K562 (cell line): ENCODE measurements around the gene NADK. TPM values are rescaled to one million over a fixed set of nuclear protein-coding genes. Genes with fewer than 3 reads are reported as not detected.
A peak's percentile ranks its signal among the peaks of the same experiment; 100 is the strongest.

Experiments
- ATF7 ChIP-seq: fragments of 450-650 bp; IDR thresholded peaks from 2 replicates; pipeline ENCODE4 v1.7.1; 2014; ENCODE audit warnings: mild to moderate bottlenecking, moderate library complexity
- CBX8 ChIP-seq: fragments of 200-600 bp; sonication (generic); IDR thresholded peaks from 2 replicates; pipeline ENCODE4 v1.6.1; 2012; ENCODE audit warnings: borderline replicate concordance, mixed run types, low read depth, mild to moderate bottlenecking, moderate library complexity, mixed read lengths, low read length, control low read depth, inconsistent platforms; ENCODE audit not compliant: poor library complexity, severe bottlenecking; ENCODE audit errors: extremely low read depth
- CC2D1A ChIP-seq: fragments of 450-650 bp; IDR thresholded peaks from 2 replicates; pipeline ENCODE4 v1.6.1; 2017; ENCODE audit warnings: mild to moderate bottlenecking
- CEBPZ ChIP-seq: fragments of 150-350 bp; IDR thresholded peaks from 2 replicates; pipeline ENCODE4 v1.6.1; 2014; ENCODE audit warnings: low read depth, mild to moderate bottlenecking, low read length, borderline replicate concordance
- EWSR1 ChIP-seq: fragments of 450-650 bp; IDR thresholded peaks from 2 replicates; pipeline ENCODE4 v1.6.1; 2018; ENCODE audit warnings: borderline replicate concordance, mild to moderate bottlenecking, low read depth, moderate library complexity; ENCODE audit not compliant: partially characterized antibody
- FIP1L1 ChIP-seq: fragments of 200-400 bp; formaldehyde crosslinking; IDR thresholded peaks from 2 replicates; pipeline ENCODE4 v1.6.1; 2018; ENCODE audit warnings: mild to moderate bottlenecking, low read depth, low read length; ENCODE audit not compliant: poor library complexity, severe bottlenecking
- NEUROD1 ChIP-seq: fragments of 150-350 bp; IDR thresholded peaks from 2 replicates; pipeline ENCODE4 v1.6.1; 2014; ENCODE audit warnings: borderline replicate concordance, low read length, low read depth; ENCODE audit not compliant: partially characterized antibody
- POLR3A ChIP-seq: IDR thresholded peaks from 2 replicates; pipeline ENCODE4 v1.6.1; 2011; ENCODE audit warnings: borderline replicate concordance, mild to moderate bottlenecking, moderate library complexity; ENCODE audit not compliant: insufficient read length, insufficient read depth; ENCODE audit errors: extremely low read depth
- SRF ChIP-seq, 2 experiments: fragments of 250-450, 450-650 bp in 1 of 2; sonication (Bioruptor Pico) in 1 of 2; sonication (generic) in 1 of 2; formaldehyde crosslinking; IDR thresholded peaks; 2 replicates each; pipeline versions ENCODE4 v1.5.0 to v1.5.1; 2020 to 2022; ENCODE audit warnings: mild to moderate bottlenecking in 1 of 2, missing genetic modification reagents in 1 of 2
- ZFP30 ChIP-seq: fragments of 250-450 bp; sonication (Bioruptor Pico); IDR thresholded peaks from 2 replicates; pipeline ENCODE4 v1.8.0; 2022; ENCODE audit warnings: moderate library complexity, mild to moderate bottlenecking, inconsistent platforms, borderline replicate concordance
- ZFP91 ChIP-seq: sonication (generic); formaldehyde crosslinking; IDR thresholded peaks from 2 replicates; pipeline ENCODE4 v1.8.0; 2022; ENCODE audit warnings: mild to moderate bottlenecking, missing genetic modification reagents
- ZNF174 ChIP-seq: fragments of 250-450 bp; sonication (Bioruptor Pico); IDR thresholded peaks from 2 replicates; pipeline ENCODE4 v1.4.0; 2020; ENCODE audit warnings: mild to moderate bottlenecking
- ZNF23 ChIP-seq: fragments of 250-450 bp; sonication (Bioruptor Pico); IDR thresholded peaks from 2 replicates; pipeline ENCODE4 v1.4.0; 2020; ENCODE audit warnings: mild to moderate bottlenecking
- ZNF398 ChIP-seq: fragments of 250-450 bp; sonication (Bioruptor Pico); IDR thresholded peaks from 2 replicates; pipeline ENCODE4 v1.8.0; 2021; ENCODE audit warnings: moderate library complexity, mild to moderate bottlenecking, inconsistent platforms
- ZNF445 ChIP-seq: fragments of 250-450 bp; sonication (Bioruptor Pico); IDR thresholded peaks from 2 replicates; pipeline ENCODE4 v1.4.0; 2020; ENCODE audit warnings: low read depth, mild to moderate bottlenecking, moderate library complexity
- ZNF696 ChIP-seq: fragments of 250-450 bp; sonication (Bioruptor Pico); conservative IDR thresholded peaks from 2 replicates; pipeline ENCODE4 v1.4.0; 2020; ENCODE audit warnings: mild to moderate bottlenecking, moderate library complexity
- ZNF699 ChIP-seq: fragments of 250-450 bp; sonication (Bioruptor Pico); IDR thresholded peaks from 2 replicates; pipeline ENCODE4 v1.8.0; 2021; ENCODE audit warnings: mild to moderate bottlenecking, moderate library complexity; ENCODE audit not compliant: insufficient replicate concordance
- ZNF75A ChIP-seq: fragments of 450-650 bp; formaldehyde crosslinking; IDR thresholded peaks from 2 replicates; pipeline ENCODE4 v1.4.0; 2020; ENCODE audit warnings: mild to moderate bottlenecking
- ZSCAN32 ChIP-seq: fragments of 450-650 bp; formaldehyde crosslinking; IDR thresholded peaks from 2 replicates; pipeline ENCODE4 v1.4.0; 2020; ENCODE audit warnings: mild to moderate bottlenecking, moderate library complexity
- polyA plus RNA-seq, 8 experiments: library from polyadenylated mRNA; depleted of rRNA in 4 of 8; stranded (reverse) in 5 of 8; unstranded in 3 of 8; fragments of >200 nt; fragmentation: Nextera tagmentation in 2 of 8; fragmentation: Illumina TruSeq in 1 of 8; extraction: Ambion mirVana in 2 of 8; extraction: Trizol in 1 of 8; gene quantifications; 2 replicates each; pipeline versions ENCODE4 v1.2.1 to v1.2.3, GENCODE V29; 2011 to 2014; ENCODE audit warnings: inconsistent platforms in 1 of 8, missing spikeins in 1 of 8
- total RNA-seq, 7 experiments: library from RNA; depleted of rRNA in 6 of 7; stranded (reverse); fragments of >200 nt in 6 of 7; fragmentation: Illumina TruSeq in 2 of 7; extraction: Trizol in 2 of 7; gene quantifications; 2 replicates each; pipeline versions ENCODE4 v1.2.1 to v1.2.3, GENCODE V29; 2011 to 2021; ENCODE audit warnings: low replicate concordance in 1 of 7

Gene NADK
- total and polyA plus RNA-seq, 9 of the 15 experiments (the other 6 are each of a cell fraction or from before 2014, with no cell fraction given), result 1.5 to 135 (median 75.1) TPM

DNA sequence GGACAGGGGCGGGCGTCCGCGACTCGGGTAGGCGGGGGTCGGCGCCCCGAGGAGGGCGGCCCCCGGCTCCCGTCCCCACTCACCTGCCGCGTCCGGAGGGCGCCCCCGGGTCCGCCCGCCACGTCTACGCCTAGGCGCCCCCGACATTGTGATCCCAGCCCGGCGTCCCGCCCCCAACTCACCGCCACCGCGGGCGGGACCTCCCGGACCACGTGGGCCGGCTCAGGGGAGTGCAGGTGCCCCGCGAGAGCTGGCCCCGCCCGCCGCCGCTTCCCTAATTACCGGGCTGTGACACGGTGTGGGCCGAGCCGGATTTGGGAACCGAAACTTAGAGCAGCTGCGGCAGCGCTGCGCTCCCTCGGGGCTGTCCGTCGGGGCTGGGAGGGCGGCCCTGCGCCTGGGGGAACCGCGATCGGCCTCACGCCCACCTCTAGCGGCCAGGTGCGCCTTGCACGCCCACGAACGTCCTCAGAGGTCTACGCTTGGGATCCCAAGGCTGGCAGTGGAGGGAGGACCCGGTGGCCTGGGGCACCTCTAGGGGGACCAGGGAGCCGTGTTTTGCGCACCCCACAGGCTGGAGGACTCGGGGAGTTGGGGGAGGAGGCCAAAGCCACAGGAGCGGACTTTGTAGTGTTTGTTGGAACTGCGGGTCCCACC, 521 bp upstream of the NADK start (continued):
- TF ChIP-seq CEBPZ (no peak), NEUROD1 (no peak), EWSR1 (no peak), ATF7 (peak; percentile 77), CC2D1A (no peak), CBX8 (no peak), ZNF398 (CRISPR knock-in tag) (no peak), ZNF75A (CRISPR knock-in tag) (no peak), POLR3A (no peak), ZNF696 (no peak), ZNF23 (CRISPR knock-in tag) (no peak), SRF (CRISPR knock-in tag; IDR thresholded peaks at IDR 0.05) (peak in 1 of 2 experiments; percentile 77; a peak in 1 of 4 replicates), ZFP30 (CRISPR knock-in tag) (no peak), ZNF174 (CRISPR knock-in tag) (no peak), ZNF699 (CRISPR knock-in tag) (no peak), FIP1L1 (peak; percentile 97), ZFP91 (CRISPR knock-in tag) (peak; percentile 36; the same call in 1 of the 2 replicates), ZSCAN32 (CRISPR knock-in tag) (no peak), ZNF445 (CRISPR knock-in tag) (0 out of 2 replicates have a peak, but pooled peaks have one; percentile 57)
